WTC11 (cell line): ENCODE results near the gene SYNRG. TPM values are rescaled to one million over a fixed set of nuclear protein-coding genes. Genes with fewer than 3 reads are reported as not detected.

Source experiments
- ATAC-seq: fragments of 200-7000 bp; cut with Tn5 transposase; 2 replicates; pipeline ENCODE4 v1.10.0; 2021; ENCODE audit warnings: mild to moderate bottlenecking, moderate library complexity
- CTCF ChIA-PET: fragments of 300-600 bp; sonication (Branson Sonifier 250); formaldehyde crosslinking; loops from one replicate; lab custom pipeline; 2021; ENCODE audit warnings: antibody characterized with exemption; lab: Charles Lee
- POLR2A ChIA-PET: fragments of 350-600 bp; sonication (Branson Sonifier 250); formaldehyde crosslinking; loops from one replicate; lab custom pipeline; 2021; ENCODE audit warnings: antibody characterized with exemption; lab: Charles Lee
- DNase-seq: peaks from one replicate; pipeline ENCODE4 v3.0.0; 2021; ENCODE audit warnings: low spot score
- H3K27ac Mint-ChIP-seq: 2 replicates; pipeline ENCODE4 v1.8.0; 2021; ENCODE audit warnings: mixed read lengths
- H3K27me3 Mint-ChIP-seq: 2 replicates; pipeline ENCODE4 v1.8.0; 2021; ENCODE audit warnings: low read depth, mild to moderate bottlenecking, moderate library complexity, mixed read lengths
- H3K36me3 Mint-ChIP-seq: 2 replicates; pipeline ENCODE4 v1.8.0; 2021; ENCODE audit warnings: mixed read lengths
- H3K4me1 Mint-ChIP-seq: 2 replicates; pipeline ENCODE4 v1.8.0; 2022; ENCODE audit warnings: mixed read lengths
- H3K4me3 Mint-ChIP-seq: 2 replicates; pipeline ENCODE4 v1.8.0; 2021; ENCODE audit warnings: mild to moderate bottlenecking, moderate library complexity, mixed read lengths
- H3K9me3 Mint-ChIP-seq: 2 replicates; pipeline ENCODE4 v1.8.0; 2021; ENCODE audit warnings: mixed read lengths
- ARID4B ChIP-seq: sonication (generic); formaldehyde crosslinking; IDR thresholded peaks from 2 replicates; pipeline ENCODE4 v1.8.0; 2023; ENCODE audit warnings: missing genetic modification reagents, mild to moderate bottlenecking, borderline replicate concordance
- E2F4 ChIP-seq: sonication (generic); formaldehyde crosslinking; IDR thresholded peaks from 2 replicates; pipeline ENCODE4 v1.8.1; 2022; ENCODE audit warnings: low read depth, mild to moderate bottlenecking, moderate library complexity, missing genetic modification reagents, borderline replicate concordance
- EMX1 ChIP-seq: fragments of 250-450 bp; sonication (Bioruptor Pico); IDR thresholded peaks from 2 replicates; pipeline ENCODE4 v1.8.0; 2021; ENCODE audit warnings: mild to moderate bottlenecking
- FOXJ3 ChIP-seq: sonication (generic); formaldehyde crosslinking; IDR thresholded peaks from 2 replicates; pipeline ENCODE4 v1.9.0; 2021; ENCODE audit warnings: missing genetic modification reagents, mild to moderate bottlenecking, borderline replicate concordance
- HMGA2 ChIP-seq: fragments of 250-450 bp; sonication (Bioruptor Pico); IDR thresholded peaks from 2 replicates; pipeline ENCODE4 v1.4.0; 2021; ENCODE audit warnings: mild to moderate bottlenecking, moderate library complexity
- HMGXB4 ChIP-seq: sonication (generic); formaldehyde crosslinking; IDR thresholded peaks from 2 replicates; pipeline ENCODE4 v1.8.1; 2023; ENCODE audit warnings: mild to moderate bottlenecking, moderate library complexity, missing genetic modification reagents
- MXD4 ChIP-seq: fragments of 250-450 bp; sonication (Bioruptor Pico); IDR thresholded peaks from 2 replicates; pipeline ENCODE4 v1.8.0; 2021; ENCODE audit warnings: mild to moderate bottlenecking, moderate library complexity, borderline replicate concordance
- NR1H2 ChIP-seq: sonication (generic); formaldehyde crosslinking; IDR thresholded peaks from 2 replicates; pipeline ENCODE4 v1.9.0; 2021; ENCODE audit warnings: mild to moderate bottlenecking, moderate library complexity, missing genetic modification reagents
- SP1 ChIP-seq: sonication (generic); formaldehyde crosslinking; conservative IDR thresholded peaks from 2 replicates; pipeline ENCODE4 v1.8.1; 2022; ENCODE audit warnings: missing genetic modification reagents
- ZNF121 ChIP-seq: sonication (generic); formaldehyde crosslinking; IDR thresholded peaks from 2 replicates; pipeline ENCODE4 v1.8.0; 2023; ENCODE audit warnings: missing genetic modification reagents
- ZNF281 ChIP-seq: sonication (generic); formaldehyde crosslinking; IDR thresholded peaks from 2 replicates; pipeline ENCODE4 v1.8.0; 2023; ENCODE audit warnings: mild to moderate bottlenecking, missing genetic modification reagents
- ZNF396 ChIP-seq: fragments of 250-450 bp; sonication (Bioruptor Pico); IDR thresholded peaks from 2 replicates; pipeline ENCODE4 v1.8.0; 2021; ENCODE audit warnings: mild to moderate bottlenecking, moderate library complexity, borderline replicate concordance
- total RNA-seq: library from RNA; stranded (reverse); gene quantifications from 3 replicates; pipeline ENCODE4 v1.2.3, GENCODE V29; 2021

Gene SYNRG
- total RNA-seq, 1 experiment from 2014 or later: 31.3 TPM

GRCh38 chr17:37557482-37557881 is 51.7 kb downstream of the SYNRG start:
- Mint-ChIP-seq H3K9me3 (no peaks in the 10 kb centered on the region), H3K4me1 (peaks cover 10% of the 10 kb centered on the region), H3K4me3 (no peak overlapping the region), H3K36me3 (peaks cover 28% of the 10 kb centered on the region), H3K27ac (no peak overlapping the region), H3K27me3 (no peaks in the 10 kb centered on the region)
- POLR2A ChIA-PET: no interaction called here
- DNase-seq (no peak), ATAC-seq (no peak)
- CTCF ChIA-PET: interaction anchor here (1.4 to 2.4 kb wide), 2 partner anchors 13 to 29 kb away, joined by 7 read pairs; no protein-coding TSS in a partner anchor
- TF ChIP-seq ZNF121 (CRISPR knock-in tag): peak; percentile 95
- TF ChIP-seq ZNF396 (CRISPR knock-in tag): no peak

- no peak overlapping the region for H3K4me3 Mint-ChIP-seq
- ChIA-PET POLR2A (interaction anchor here (0.6 kb wide), 1 partner anchor 34 kb away, joined by 3 read pairs; no protein-coding TSS in a partner anchor), CTCF (interaction anchor here (1.3 to 1.4 kb wide), 2 partner anchors 15 to 28 kb away, joined by 5 to 7 read pairs; no protein-coding TSS in a partner anchor)
- no peaks in the 10 kb centered on the region for H3K9me3 Mint-ChIP-seq
- H3K36me3 Mint-ChIP-seq: peaks cover 22% of the 10 kb centered on the region
- H3K27me3 Mint-ChIP-seq: no peaks in the 10 kb centered on the region
- TF ChIP-seq HMGA2 (CRISPR knock-in tag) (no peak), MXD4 (CRISPR knock-in tag) (no peak), NR1H2 (CRISPR knock-in tag) (no peak), ARID4B (no peak), EMX1 (CRISPR knock-in tag) (no peak), E2F4 (CRISPR knock-in tag) (no peak), FOXJ3 (no peak), ZNF281 (CRISPR knock-in tag) (no peak), HMGXB4 (CRISPR knock-in tag) (no peak), ZNF396 (CRISPR knock-in tag) (no peak), SP1 (CRISPR knock-in tag) (no peak)
- no peak for DNase-seq
- no peak overlapping the region for H3K27ac Mint-ChIP-seq
- H3K4me1 Mint-ChIP-seq: no peaks in the 10 kb centered on the region
- no peak for ATAC-seq
Observed at GRCh38 chr17:37555386-37555785, 53.8 kb downstream of the SYNRG start.
